KMS-11 (cell line): ENCODE data around the gene GTF2F1.

Experiments
- H2AFZ ChIP-seq: fragments of 200-600 bp; sonication (generic); 2 replicates; pipeline ENCODE4 v1.6.1; 2016; ENCODE audit warnings: antibody characterized with exemption, mixed run types, low read depth
- H3K27ac ChIP-seq: fragments of 200-600 bp; sonication (generic); 2 replicates; pipeline ENCODE4 v1.6.1; 2016; ENCODE audit warnings: mild to moderate bottlenecking, mixed run types
- H3K27me3 ChIP-seq: fragments of 200-600 bp; sonication (generic); 2 replicates; pipeline ENCODE4 v1.6.1; 2017; ENCODE audit warnings: mild to moderate bottlenecking, low read depth, mixed run types, moderate library complexity; ENCODE audit not compliant: insufficient read depth
- H3K36me3 ChIP-seq: fragments of 200-600 bp; sonication (generic); 2 replicates; pipeline ENCODE4 v1.6.1; 2017; ENCODE audit warnings: mild to moderate bottlenecking, mixed run types; ENCODE audit not compliant: insufficient read depth
- H3K4me1 ChIP-seq: fragments of 200-600 bp; sonication (generic); 2 replicates; pipeline ENCODE4 v1.6.1; 2016; ENCODE audit warnings: mild to moderate bottlenecking, low read depth, mixed run types; ENCODE audit not compliant: poor library complexity, severe bottlenecking
- H3K4me2 ChIP-seq: fragments of 200-600 bp; sonication (generic); 2 replicates; pipeline ENCODE4 v1.7.0; 2016; ENCODE audit warnings: mild to moderate bottlenecking, mixed run types
- H3K4me3 ChIP-seq: fragments of 200-600 bp; sonication (generic); IDR thresholded peaks from 2 replicates; pipeline ENCODE4 v1.6.1; 2017; ENCODE audit warnings: low read depth, low read length, mixed read lengths; ENCODE audit not compliant: insufficient read depth
- H3K79me2 ChIP-seq: fragments of 200-600 bp; sonication (generic); 2 replicates; pipeline ENCODE4 v1.6.1; 2016; ENCODE audit warnings: low read depth, mixed run types; ENCODE audit not compliant: insufficient read depth
- H3K9ac ChIP-seq: fragments of 200-600 bp; sonication (generic); 2 replicates; pipeline ENCODE4 v1.6.1; 2016; ENCODE audit warnings: mild to moderate bottlenecking, mixed run types
- H4K20me1 ChIP-seq: fragments of 200-600 bp; sonication (generic); 2 replicates; pipeline ENCODE4 v1.6.1; 2016; ENCODE audit warnings: mild to moderate bottlenecking, mixed run types; ENCODE audit not compliant: insufficient read depth
- CTCF ChIP-seq: fragments of 200-600 bp; sonication (generic); conservative IDR thresholded peaks from 2 replicates; pipeline ENCODE4 v1.6.1; 2017; ENCODE audit warnings: low read depth, mild to moderate bottlenecking, antibody characterized with exemption, low read length, moderate library complexity, mixed read lengths

GTF2F1 gene

GRCh38 chr19:6413721-6414643, 21.0 kb upstream of the GTF2F1 start:
- Histone ChIP-seq H3K4me3 (no peak overlapping the region), H3K4me2 (no peak overlapping the region), H3K27me3 (no peaks in the 10 kb centered on the region), H3K27ac (no peak overlapping the region), H2AFZ (no peak overlapping the region), H4K20me1 (no peaks in the 10 kb centered on the region), H3K4me1 (no peaks in the 10 kb centered on the region), H3K9ac (no peak overlapping the region), H3K36me3 (peaks cover 6% of the 10 kb centered on the region; the same call in 1 of the 2 replicates), H3K79me2 (peaks cover 1% of the 10 kb centered on the region; the same call in 1 of the 2 replicates)
- TF ChIP-seq CTCF: no peak

- Histone ChIP-seq H3K79me2 (no peaks in the 10 kb centered on the region), H3K4me3 (no peak overlapping the region), H3K9ac (no peak overlapping the region), H2AFZ (no peak overlapping the region), H3K4me1 (no peaks in the 10 kb centered on the region), H3K4me2 (no peak overlapping the region), H3K36me3 (no peaks in the 10 kb centered on the region; the same call in 1 of the 2 replicates), H3K27me3 (no peaks in the 10 kb centered on the region), H4K20me1 (no peaks in the 10 kb centered on the region), H3K27ac (no peak overlapping the region)
- no peak for TF ChIP-seq CTCF
Observed at GRCh38 chr19:6413291-6413690, 20.3 kb upstream of the GTF2F1 start.

GRCh38 chr19:6412447-6413091, 19.6 kb upstream of the GTF2F1 start:
- no peaks in the 10 kb centered on the region for H3K27me3 ChIP-seq
- H3K36me3 ChIP-seq: no peaks in the 10 kb centered on the region
- H3K79me2 ChIP-seq: no peaks in the 10 kb centered on the region
- H3K4me1 ChIP-seq: no peaks in the 10 kb centered on the region
- H2AFZ ChIP-seq: no peak overlapping the region
- H3K9ac ChIP-seq: no peak overlapping the region
- H3K4me2 ChIP-seq: no peak overlapping the region
- H3K27ac ChIP-seq: no peak overlapping the region
- H3K4me3 ChIP-seq: no peak overlapping the region
- peak; percentile 59 for TF ChIP-seq CTCF
- no peaks in the 10 kb centered on the region for H4K20me1 ChIP-seq

GRCh38 chr19:6412061-6412446, 19.1 kb upstream of the GTF2F1 start:
- no peak overlapping the region for H3K27ac ChIP-seq
- no peak overlapping the region for H3K4me3 ChIP-seq
- no peaks in the 10 kb centered on the region for H3K79me2 ChIP-seq
- H3K36me3 ChIP-seq: no peaks in the 10 kb centered on the region
- no peak for TF ChIP-seq CTCF
- no peaks in the 10 kb centered on the region for H4K20me1 ChIP-seq
- H3K4me2 ChIP-seq: no peak overlapping the region
- no peak overlapping the region for H2AFZ ChIP-seq
- H3K9ac ChIP-seq: no peak overlapping the region
- H3K4me1 ChIP-seq: no peaks in the 10 kb centered on the region
- H3K27me3 ChIP-seq: no peaks in the 10 kb centered on the region
